Psoas muscle (tissue), 8 donors: Measurements from ENCODE around the gene PDP2. TPM values are rescaled to one million over a fixed set of nuclear protein-coding genes. Genes with fewer than 3 reads are reported as not detected.

Experiments used
- ATAC-seq, 4 donors: fragments of 200-7000 bp; cut with Tn5 transposase; one replicate each; pipeline ENCODE4 v1.9.1; 2020; ENCODE audit warnings: moderate library complexity in 3 of 4, mild to moderate bottlenecking in 2 of 4
- DNase-seq, 2 donors: peaks; one replicate each; pipeline ENCODE4 v3.0.0-alpha.2; 2020
- H3K27ac ChIP-seq: fragments of 200-600 bp; one replicate; pipeline ENCODE4 v1.8.0; 2022
- H3K27me3 ChIP-seq, 3 donors: fragments of 200-600 bp in 1 of 3; one replicate each; pipeline versions ENCODE4 v1.6.1 to v1.8.0; 2013 to 2022; ENCODE audit warnings: low read length in 2 of 3, mild to moderate bottlenecking in 2 of 3, moderate library complexity in 1 of 3; ENCODE audit not compliant: insufficient read depth in 3 of 3
- H3K36me3 ChIP-seq, 2 donors: fragments of 200-600 bp in 1 of 2; one replicate each; pipeline versions ENCODE4 v1.6.1 to v1.8.0; 2013 to 2022; ENCODE audit warnings: low read depth in 1 of 2, mild to moderate bottlenecking in 1 of 2, moderate library complexity in 1 of 2; ENCODE audit not compliant: insufficient read depth in 1 of 2
- H3K4me1 ChIP-seq: fragments of 200-600 bp; one replicate; pipeline ENCODE4 v1.8.0; 2022
- H3K4me3 ChIP-seq: fragments of 200-600 bp; one replicate; pipeline ENCODE4 v1.8.0; 2022; ENCODE audit warnings: mild to moderate bottlenecking
- H3K9me3 ChIP-seq: fragments of 200-600 bp; one replicate; pipeline ENCODE4 v1.8.0; 2022
- WGBS, 3 donors: extraction: QIAGEN DNeasy Blood & Tissue Kit; methylation state at CpG; one replicate each; pipeline versions ENCODE4 v1.1.6 to v1.1.7; 2013; 5-methylcytosine and 5-hydroxymethylcytosine counted together
- intact Hi-C, 2 donors: fragments of 100-400 bp; cut with DNase I; formaldehyde crosslinking; loops; one replicate each; pipeline versions ENCODE4 v1.11.0 to v1.14.2; 2022
- polyA plus RNA-seq, 3 donors: library from polyadenylated mRNA; stranded (reverse); fragments of 200-250 nt; gene quantifications; one replicate each; pipeline ENCODE4 v1.2.3, GENCODE V29; 2013
- total RNA-seq, 4 donors: library from RNA; stranded (reverse); fragmentation: NEBNext Ultra II Directional in 2 of 4; extraction: Animal tissue kit (Norgen Biotek cat#: 25700) in 2 of 4; gene quantifications; one replicate each; pipeline versions ENCODE4 v1.2.1 to v1.2.4, GENCODE V29; 2021 to 2023
- TF ChIP-seq, protein P1 (sequence below): fragments of 200-600 bp; IDR thresholded peaks from one replicate; pipeline ENCODE4 v1.8.0; 2022; ENCODE audit warnings: antibody characterized with exemption
- donor health status: healthy with polysubstance abuse.
- donor health status: DM: no; HTN: no; CAD: no; lungs with moderate emphysema.
- donor health status: Bipolar disorder and iron deficiency.
- donor health status: healthy.
- donor health status: DM: yes; HTN: yes; CAD: no.
- donor health status: DM: no; HTN: no; CAD: no.
- donor health status: DM: no; HTN: no; CAD: no.
- donor health status: DM: yes; HTN: yes; CAD: no.

PDP2 gene
- total and polyA plus RNA-seq, 7 donors = 1.0 to 5.2 (median 3.0) TPM

DNA sequence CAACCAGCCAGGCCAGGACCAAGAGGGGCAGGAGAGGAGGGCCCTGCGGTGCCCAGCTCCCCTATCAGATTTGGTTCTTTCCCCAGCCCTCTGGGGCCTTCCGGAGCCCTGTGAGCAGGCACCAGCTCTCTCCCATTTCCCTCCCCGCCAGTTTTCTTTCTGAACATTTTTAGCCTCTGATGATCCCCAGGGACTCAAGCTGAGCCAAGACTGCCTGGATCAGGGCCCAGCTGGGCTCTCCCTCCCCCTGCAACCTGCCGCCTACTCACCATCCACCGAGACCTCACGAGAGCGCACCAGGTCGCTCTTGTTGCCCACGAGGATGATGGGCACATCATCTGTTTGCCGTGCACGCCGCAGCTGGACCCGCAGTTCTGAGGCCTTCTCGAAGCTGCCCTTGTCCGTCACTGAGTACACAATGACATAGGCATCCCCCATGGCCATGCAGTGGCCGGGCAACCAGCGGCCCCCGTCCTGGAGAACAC is 43.0 kb downstream of the PDP2 start:
- peaks cover 17% of the 10 kb centered on the region for H3K4me1 ChIP-seq
- WGBS, 3 donors = 12 to 16% (median 14%) methylated on average over 18 of the region's 18 CpGs
- peak overlapping the region; percentile 67 for H3K4me3 ChIP-seq

DNA sequence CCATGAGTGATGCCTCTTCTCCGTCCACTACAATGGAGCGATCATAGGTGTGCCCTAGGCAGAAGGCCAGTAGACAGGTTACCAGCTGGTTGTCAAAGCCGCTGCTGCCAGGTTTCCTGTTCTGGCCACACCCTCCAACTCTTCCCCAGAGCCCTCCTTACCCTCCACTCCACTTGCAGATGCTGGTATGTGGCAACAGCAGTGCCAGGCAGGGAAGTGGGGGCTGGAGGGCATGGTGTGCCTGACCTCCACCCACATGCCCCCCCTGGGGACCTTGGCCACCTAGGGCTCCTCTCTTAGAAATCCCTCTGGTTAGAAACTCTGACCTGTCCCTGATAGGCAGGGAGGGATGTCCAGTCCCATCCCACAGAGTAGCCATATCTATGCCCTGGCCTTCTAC is 43.6 kb downstream of the PDP2 start:
- Histone ChIP-seq H3K4me1 (peaks cover 22% of the 10 kb centered on the region), H3K4me3 (peak overlapping the region; percentile 67), H3K27ac (peak overlapping the region; percentile 96), H3K36me3 (peaks cover 0 to 32% of the 10 kb centered on the region in 2 donors), H3K27me3 (no peaks in the 10 kb centered on the region), H3K9me3 (no peaks in the 10 kb centered on the region)
- WGBS, 3 donors = 23 to 45% (median 25%) methylated on average over 3 of the region's 3 CpGs
- DNase-seq (no peak), ATAC-seq (no peak)
- TF ChIP-seq, protein P1, sequence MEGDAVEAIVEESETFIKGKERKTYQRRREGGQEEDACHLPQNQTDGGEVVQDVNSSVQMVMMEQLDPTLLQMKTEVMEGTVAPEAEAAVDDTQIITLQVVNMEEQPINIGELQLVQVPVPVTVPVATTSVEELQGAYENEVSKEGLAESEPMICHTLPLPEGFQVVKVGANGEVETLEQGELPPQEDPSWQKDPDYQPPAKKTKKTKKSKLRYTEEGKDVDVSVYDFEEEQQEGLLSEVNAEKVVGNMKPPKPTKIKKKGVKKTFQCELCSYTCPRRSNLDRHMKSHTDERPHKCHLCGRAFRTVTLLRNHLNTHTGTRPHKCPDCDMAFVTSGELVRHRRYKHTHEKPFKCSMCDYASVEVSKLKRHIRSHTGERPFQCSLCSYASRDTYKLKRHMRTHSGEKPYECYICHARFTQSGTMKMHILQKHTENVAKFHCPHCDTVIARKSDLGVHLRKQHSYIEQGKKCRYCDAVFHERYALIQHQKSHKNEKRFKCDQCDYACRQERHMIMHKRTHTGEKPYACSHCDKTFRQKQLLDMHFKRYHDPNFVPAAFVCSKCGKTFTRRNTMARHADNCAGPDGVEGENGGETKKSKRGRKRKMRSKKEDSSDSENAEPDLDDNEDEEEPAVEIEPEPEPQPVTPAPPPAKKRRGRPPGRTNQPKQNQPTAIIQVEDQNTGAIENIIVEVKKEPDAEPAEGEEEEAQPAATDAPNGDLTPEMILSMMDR = no peak
- intact Hi-C loops = no loop called here

More for the DNA sequence above, 43.0 kb downstream of the PDP2 start:
- intact Hi-C loops = no loop called here
- no peaks in the 10 kb centered on the region for H3K9me3 ChIP-seq
- H3K27me3 ChIP-seq = no peaks in the 10 kb centered on the region
- ATAC-seq (peak in 1 of 4 donors; percentile 17), DNase-seq (peak; percentile 57 to 85)
- peaks cover 0 to 32% of the 10 kb centered on the region in 2 donors for H3K36me3 ChIP-seq
- H3K27ac ChIP-seq = peak overlapping the region; percentile 96
- TF ChIP-seq, protein P1 = no peak

DNA sequence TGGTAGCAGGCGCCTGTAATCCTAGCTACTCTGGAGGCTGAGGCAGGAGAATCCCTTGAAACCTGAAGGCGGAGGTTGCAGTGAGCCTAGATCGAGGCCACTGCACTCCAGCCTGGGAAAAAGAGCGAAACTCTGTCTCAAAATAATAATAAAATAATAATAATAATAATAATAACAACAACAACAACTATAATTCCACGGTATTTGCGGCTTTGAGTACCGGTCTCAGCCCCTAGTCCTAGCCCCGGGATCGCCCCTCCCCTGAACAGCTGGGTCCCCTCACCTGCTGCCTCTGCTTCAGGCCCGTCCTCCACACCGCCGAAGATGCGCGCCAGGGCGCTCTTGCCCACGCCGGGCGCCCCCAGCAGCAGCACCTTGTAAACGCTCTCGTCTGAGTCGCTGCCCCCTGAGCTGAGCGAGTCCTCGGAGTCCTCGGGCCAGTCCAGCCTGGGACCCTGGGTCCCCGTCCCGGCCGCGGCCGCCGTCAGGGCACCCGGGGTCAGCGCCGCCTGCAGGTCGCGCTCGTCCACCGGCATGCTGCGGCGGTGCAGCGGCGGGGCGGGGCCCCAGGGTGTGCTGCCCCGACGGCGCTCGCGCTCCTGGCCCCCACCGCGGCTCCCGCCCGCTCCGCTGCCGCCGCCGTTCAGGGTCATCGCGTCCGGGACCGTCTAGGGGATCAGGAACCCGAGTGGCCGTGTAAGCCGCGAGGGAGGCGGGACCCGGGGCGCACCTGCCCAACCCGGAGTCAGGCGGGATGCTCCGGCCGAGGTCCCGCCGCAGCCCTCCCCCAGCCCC is 44.4 kb downstream of the PDP2 start:
- intact Hi-C loops = no loop called here
- DNase-seq = peak; percentile 54 to 73
- WGBS, 3 donors = 5 to 8% (median 6%) methylated on average over 53 to 72 of the region's 72 CpGs

DNA sequence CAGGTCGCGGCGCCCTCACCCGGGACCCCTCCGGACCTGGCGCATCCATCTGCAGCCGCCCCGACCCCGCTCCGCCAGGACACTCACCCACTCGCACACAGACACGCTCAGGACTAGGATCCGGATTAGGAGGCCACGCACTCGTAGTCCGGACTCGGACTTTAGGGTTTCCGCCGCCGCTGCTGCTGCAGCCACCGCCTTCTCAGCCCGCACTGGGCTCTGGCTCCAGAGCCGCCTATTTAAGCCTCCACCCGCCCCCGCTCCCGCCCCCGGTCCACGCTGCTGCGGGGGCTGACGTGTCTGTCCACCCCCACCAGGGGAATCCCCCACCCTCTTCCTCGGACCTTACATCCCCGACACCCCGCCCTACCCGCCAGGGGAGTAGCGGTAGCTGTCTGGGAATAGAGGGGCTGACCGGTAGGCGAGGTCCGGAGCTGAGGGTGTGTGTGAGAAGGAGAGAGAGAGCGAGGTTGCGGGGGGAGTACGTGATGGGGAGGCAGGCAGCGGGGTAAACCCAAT is 45.1 kb downstream of the PDP2 start, which contains the start of gene RRAD:
Gene RRAD (minus strand): TSS at position 214 of the 519 bp plus-strand sequence. CDS start 356 bp downstream, outside the sequence.
- peak; percentile 80 to 87 for DNase-seq
- Histone ChIP-seq H3K4me3 (peak within 1 kb of the TSS; percentile 67), H3K9me3 (no peaks in the 10 kb centered on the region), H3K4me1 (peaks cover 37% of the 10 kb centered on the region), H3K27ac (peak within 1 kb of the TSS; percentile 96), H3K36me3 (peaks cover 0 to 32% of the 10 kb centered on the region in 2 donors), H3K27me3 (no peaks in the 10 kb centered on the region)
- WGBS, 3 donors = 1 to 2% (median 2%) methylated on average over 31 to 42 of the region's 42 CpGs
- peak; percentile 23 to 45 (median 34) for ATAC-seq
- intact Hi-C loops = no loop called here
- TF ChIP-seq, protein P1 = no peak

More for the DNA sequence above, 44.4 kb downstream of the PDP2 start:
- peak overlapping the region; percentile 67 for H3K4me3 ChIP-seq
- peak in 2 of 4 donors; percentile 3 to 8 for ATAC-seq
- TF ChIP-seq, protein P1 = peak; percentile 43
- H3K9me3 ChIP-seq = no peaks in the 10 kb centered on the region
- H3K4me1 ChIP-seq = peaks cover 31% of the 10 kb centered on the region
- H3K27ac ChIP-seq = peak overlapping the region; percentile 96
- H3K27me3 ChIP-seq = no peaks in the 10 kb centered on the region
- H3K36me3 ChIP-seq = peaks cover 0 to 32% of the 10 kb centered on the region in 2 donors
